Measurements from ENCODE around the gene RAPGEF6.

DNA sequence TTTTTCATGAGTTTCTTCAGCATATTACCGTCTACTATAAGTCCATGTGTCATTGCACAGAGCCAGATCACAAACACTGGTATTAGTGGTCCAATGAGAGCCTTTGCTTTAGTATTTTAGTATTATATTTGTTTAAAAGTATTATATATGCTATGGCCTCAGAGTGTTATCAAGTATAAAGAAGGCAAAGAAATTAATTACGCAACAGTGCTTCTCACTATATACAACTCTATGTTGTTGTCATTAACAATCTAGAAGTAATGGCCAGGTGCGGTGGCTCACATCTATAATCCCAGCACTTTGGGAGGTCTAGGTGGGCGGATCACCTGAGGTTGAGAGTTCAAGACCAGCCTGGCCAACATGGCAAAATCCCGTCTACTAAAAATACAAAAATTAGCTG is 47.1 kb upstream of the RAPGEF6 start:
- TF ChIP-seq, protein P1, sequence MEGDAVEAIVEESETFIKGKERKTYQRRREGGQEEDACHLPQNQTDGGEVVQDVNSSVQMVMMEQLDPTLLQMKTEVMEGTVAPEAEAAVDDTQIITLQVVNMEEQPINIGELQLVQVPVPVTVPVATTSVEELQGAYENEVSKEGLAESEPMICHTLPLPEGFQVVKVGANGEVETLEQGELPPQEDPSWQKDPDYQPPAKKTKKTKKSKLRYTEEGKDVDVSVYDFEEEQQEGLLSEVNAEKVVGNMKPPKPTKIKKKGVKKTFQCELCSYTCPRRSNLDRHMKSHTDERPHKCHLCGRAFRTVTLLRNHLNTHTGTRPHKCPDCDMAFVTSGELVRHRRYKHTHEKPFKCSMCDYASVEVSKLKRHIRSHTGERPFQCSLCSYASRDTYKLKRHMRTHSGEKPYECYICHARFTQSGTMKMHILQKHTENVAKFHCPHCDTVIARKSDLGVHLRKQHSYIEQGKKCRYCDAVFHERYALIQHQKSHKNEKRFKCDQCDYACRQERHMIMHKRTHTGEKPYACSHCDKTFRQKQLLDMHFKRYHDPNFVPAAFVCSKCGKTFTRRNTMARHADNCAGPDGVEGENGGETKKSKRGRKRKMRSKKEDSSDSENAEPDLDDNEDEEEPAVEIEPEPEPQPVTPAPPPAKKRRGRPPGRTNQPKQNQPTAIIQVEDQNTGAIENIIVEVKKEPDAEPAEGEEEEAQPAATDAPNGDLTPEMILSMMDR (IDR thresholded peaks at IDR 0.05): no peak
- TF ChIP-seq POLR2A (IDR thresholded peaks at IDR 0.05): no peak

Data from right lobe of liver (tissue), 4 donors.